HEK293 (cell line): ENCODE data around the gene DOK6.

Source experiments
- CTCF ChIA-PET: fragments of 350-600 bp; formaldehyde crosslinking; extraction: SDS; loops from one replicate; lab custom pipeline; 2021; ENCODE audit warnings: antibody characterized with exemption; lab: Yijun Ruan, JAX
- POLR2A ChIA-PET: fragments of 300-600 bp; formaldehyde crosslinking; extraction: SDS; loops from one replicate; lab custom pipeline; 2020; ENCODE audit warnings: antibody characterized with exemption, inconsistent platforms; lab: Yijun Ruan, JAX
- H3K27ac ChIP-seq: fragments of 200-500 bp; sonication (Bioruptor generic); 2 replicates; pipeline ENCODE4 v1.5.1; 2014; ENCODE audit warnings: low read depth, low read length, control low read depth, inconsistent platforms; ENCODE audit errors: extremely low read depth
- H3K36me3 ChIP-seq, 2 experiments: fragments of 200-500 bp in 1 of 2; sonication (Bioruptor generic) in 1 of 2; 1 replicate in 1 of 2; 2 replicates in 1 of 2; pipeline ENCODE4 v1.5.1; 2014 to 2017; ENCODE audit warnings: inconsistent platforms in 2 of 2, low read length in 2 of 2; ENCODE audit not compliant: control insufficient read depth in 2 of 2, insufficient read depth in 1 of 2
- H3K4me1 ChIP-seq: fragments of 200-500 bp; sonication (Bioruptor generic); 2 replicates; pipeline ENCODE4 v1.5.1; 2014; ENCODE audit warnings: mild to moderate bottlenecking, low read length, inconsistent platforms; ENCODE audit not compliant: control insufficient read depth, insufficient read depth
- H3K4me3 ChIP-seq: 2 replicates; pipeline ENCODE4 v1.5.1; 2011; ENCODE audit warnings: low read depth, mild to moderate bottlenecking, control low read depth, low read length, moderate library complexity
- H3K9me3 ChIP-seq: fragments of 200-500 bp; sonication (Bioruptor generic); 2 replicates; pipeline ENCODE4 v1.5.1; 2014; ENCODE audit warnings: low read depth, low read length, inconsistent platforms; ENCODE audit not compliant: control insufficient read depth, insufficient read depth
- EGR2 ChIP-seq: fragments of 450-650 bp; formaldehyde crosslinking; IDR thresholded peaks from 2 replicates; pipeline ENCODE4 v1.5.1; 2016; ENCODE audit warnings: low read depth, missing biosample characterization, missing genetic modification characterization
- FEZF1 ChIP-seq: fragments of 450-650 bp; formaldehyde crosslinking; IDR thresholded peaks from 2 replicates; pipeline ENCODE4 v1.5.1; 2016; ENCODE audit warnings: missing biosample characterization, missing genetic modification characterization
- KLF17 ChIP-seq: fragments of 450-650 bp; formaldehyde crosslinking; IDR thresholded peaks from 2 replicates; pipeline ENCODE4 v1.5.1; 2016; ENCODE audit warnings: missing biosample characterization, missing genetic modification characterization
- KLF8 ChIP-seq: fragments of 450-650 bp; formaldehyde crosslinking; IDR thresholded peaks from 2 replicates; pipeline ENCODE4 v1.5.1; 2016; ENCODE audit warnings: missing biosample characterization, missing genetic modification characterization
- PRDM10 ChIP-seq: fragments of 450-650 bp; formaldehyde crosslinking; IDR thresholded peaks from 2 replicates; pipeline ENCODE4 v1.5.1; 2016; ENCODE audit warnings: missing biosample characterization, missing genetic modification characterization
- TCF7L2 ChIP-seq: IDR thresholded peaks from 2 replicates; pipeline ENCODE4 v1.6.1; 2011; ENCODE audit warnings: low read depth, mild to moderate bottlenecking, inconsistent platforms, low read length, moderate library complexity, borderline replicate concordance
- ZBTB26 ChIP-seq: fragments of 450-650 bp; formaldehyde crosslinking; optimal IDR thresholded peaks from 2 replicates; pipeline ENCODE3; 2016; ENCODE audit warnings: missing biosample characterization, mild to moderate bottlenecking, missing genetic modification characterization
- ZNF10 ChIP-seq: fragments of 450-650 bp; formaldehyde crosslinking; IDR thresholded peaks from 2 replicates; pipeline ENCODE4 v1.5.1; 2017; ENCODE audit warnings: missing biosample characterization, missing genetic modification characterization
- ZNF114 ChIP-seq: fragments of 450-650 bp; formaldehyde crosslinking; IDR thresholded peaks from 2 replicates; pipeline ENCODE4 v1.5.0; 2017; ENCODE audit warnings: missing biosample characterization, missing genetic modification characterization
- ZNF16 ChIP-seq: fragments of 450-650 bp; formaldehyde crosslinking; IDR thresholded peaks from 2 replicates; pipeline ENCODE4 v1.5.1; 2016; ENCODE audit warnings: low read depth, missing biosample characterization, missing genetic modification characterization
- ZNF211 ChIP-seq: fragments of 450-650 bp; formaldehyde crosslinking; IDR thresholded peaks from 2 replicates; pipeline ENCODE4 v1.5.1; 2016; ENCODE audit warnings: low read depth, missing biosample characterization, missing genetic modification characterization
- ZNF24 ChIP-seq: fragments of 450-650 bp; formaldehyde crosslinking; IDR thresholded peaks from 2 replicates; pipeline ENCODE4 v1.5.1; 2016; ENCODE audit warnings: missing biosample characterization, missing genetic modification characterization
- ZNF292 ChIP-seq: fragments of 450-650 bp; formaldehyde crosslinking; IDR thresholded peaks from 2 replicates; pipeline ENCODE4 v1.5.1; 2016; ENCODE audit warnings: low read depth, missing biosample characterization, missing genetic modification characterization, borderline replicate concordance
- ZNF311 ChIP-seq: fragments of 450-650 bp; formaldehyde crosslinking; IDR thresholded peaks from 2 replicates; pipeline ENCODE4 v1.5.1; 2017; ENCODE audit warnings: missing biosample characterization, missing genetic modification characterization, borderline replicate concordance
- ZNF335 ChIP-seq: fragments of 450-650 bp; formaldehyde crosslinking; conservative IDR thresholded peaks from 2 replicates; pipeline ENCODE4 v1.5.1; 2016; ENCODE audit warnings: missing biosample characterization, missing genetic modification characterization
- ZNF350 ChIP-seq: fragments of 450-650 bp; formaldehyde crosslinking; IDR thresholded peaks from 2 replicates; pipeline ENCODE4 v1.5.0; 2017; ENCODE audit warnings: missing biosample characterization, mild to moderate bottlenecking, missing genetic modification characterization
- ZNF513 ChIP-seq: fragments of 450-650 bp; IDR thresholded peaks from 2 replicates; pipeline ENCODE4 v1.5.1; 2018; ENCODE audit warnings: missing biosample characterization, missing genetic modification characterization
- ZNF514 ChIP-seq: fragments of 450-650 bp; formaldehyde crosslinking; IDR thresholded peaks from 2 replicates; pipeline ENCODE4 v1.5.1; 2016; ENCODE audit warnings: missing biosample characterization, missing genetic modification characterization
- ZNF529 ChIP-seq: fragments of 450-650 bp; formaldehyde crosslinking; IDR thresholded peaks from 2 replicates; pipeline ENCODE4 v1.5.1; 2017; ENCODE audit warnings: missing genetic modification characterization, missing biosample characterization; ENCODE audit not compliant: insufficient replicate concordance
- ZNF555 ChIP-seq: fragments of 450-650 bp; formaldehyde crosslinking; conservative IDR thresholded peaks from 2 replicates; pipeline ENCODE4 v1.5.1; 2017; ENCODE audit warnings: missing biosample characterization, mild to moderate bottlenecking, missing genetic modification characterization, inconsistent platforms
- ZNF610 ChIP-seq: fragments of 450-650 bp; formaldehyde crosslinking; IDR thresholded peaks from 2 replicates; pipeline ENCODE4 v1.5.1; 2016; ENCODE audit warnings: missing biosample characterization, missing genetic modification characterization, borderline replicate concordance
- ZNF621 ChIP-seq: fragments of 450-650 bp; formaldehyde crosslinking; IDR thresholded peaks from 2 replicates; pipeline ENCODE4 v1.5.1; 2017; ENCODE audit warnings: missing biosample characterization, missing genetic modification characterization
- ZNF658 ChIP-seq: fragments of 450-650 bp; formaldehyde crosslinking; IDR thresholded peaks from 2 replicates; pipeline ENCODE4; 2016; ENCODE audit warnings: missing biosample characterization, missing genetic modification characterization
- ZNF660 ChIP-seq: fragments of 450-650 bp; IDR thresholded peaks from 2 replicates; pipeline ENCODE4 v1.5.1; 2018; ENCODE audit warnings: missing biosample characterization, mild to moderate bottlenecking, missing genetic modification characterization
- ZNF704 ChIP-seq: fragments of 450-650 bp; formaldehyde crosslinking; IDR thresholded peaks from 2 replicates; pipeline ENCODE4 v1.5.1; 2016; ENCODE audit warnings: missing biosample characterization, missing genetic modification characterization

The DOK6 gene

GRCh38 chr18:69715191-69715795 lies 314.6 kb downstream of the DOK6 start:
- Histone ChIP-seq H3K27ac (no peak overlapping the region), H3K9me3 (no peaks in the 10 kb centered on the region), H3K4me3 (no peak overlapping the region), H3K36me3 (no peaks in the 10 kb centered on the region), H3K4me1 (no peaks in the 10 kb centered on the region)
- POLR2A ChIA-PET = no interaction called here
- TF ChIP-seq ZNF658 (tag by site-specific recombination) = no peak
- no peak for TF ChIP-seq ZBTB26 (tag by site-specific recombination)
- TF ChIP-seq KLF17 (tag by site-specific recombination) = no peak
- TF ChIP-seq ZNF211 (tag by site-specific recombination) = no peak
- TF ChIP-seq ZNF610 (tag by site-specific recombination) = no peak
- no peak for TF ChIP-seq ZNF704
- no peak for TF ChIP-seq ZNF311 (tag by site-specific recombination)
- no peak for TF ChIP-seq ZNF114 (tag by site-specific recombination)
- TF ChIP-seq ZNF529 (tag by site-specific recombination) = no peak
- TF ChIP-seq ZNF16 (tag by site-specific recombination) = no peak
- no peak for TF ChIP-seq ZNF24 (tag by site-specific recombination)
- TF ChIP-seq ZNF350 = no peak
- TF ChIP-seq ZNF513 (tag by site-specific recombination) = no peak
- no peak for TF ChIP-seq ZNF292 (tag by site-specific recombination)
- CTCF ChIA-PET = no interaction called here

GRCh38 chr18:69717586-69717985 lies 316.9 kb downstream of the DOK6 start:
- Histone ChIP-seq H3K9me3 (no peaks in the 10 kb centered on the region), H3K4me1 (no peaks in the 10 kb centered on the region), H3K27ac (no peak overlapping the region), H3K4me3 (no peak overlapping the region), H3K36me3 (no peaks in the 10 kb centered on the region)
- ChIA-PET POLR2A (no interaction called here), CTCF (interaction anchor here (0.6 kb wide), 1 partner anchor 299 kb away, joined by 3 read pairs; no protein-coding TSS in a partner anchor)
- no peak for TF ChIP-seq FEZF1 (tag by site-specific recombination)
- TF ChIP-seq ZNF621 (tag by site-specific recombination) = no peak
- TF ChIP-seq ZNF555 (tag by site-specific recombination) = no peak
- TF ChIP-seq PRDM10 (tag by site-specific recombination) = no peak
- TF ChIP-seq ZNF24 (tag by site-specific recombination) = no peak
- no peak for TF ChIP-seq ZNF514
- no peak for TF ChIP-seq KLF8
- no peak for TF ChIP-seq ZNF660 (tag by site-specific recombination)
- TF ChIP-seq ZNF10 (tag by site-specific recombination) = no peak
- TF ChIP-seq EGR2 = no peak
- no peak for TF ChIP-seq TCF7L2
- no peak for TF ChIP-seq ZNF335 (tag by site-specific recombination)
